CD4-positive, alpha-beta memory T cell (primary cell): Measurements from ENCODE around the gene TPD52L2. TPM values are rescaled to one million over a fixed set of nuclear protein-coding genes. Genes with fewer than 3 reads are reported as not detected.

ENCODE experiments used
- CTCF ChIA-PET: fragments of 350-600 bp; sonication (Branson Sonifier 250); formaldehyde crosslinking; loops from one replicate; lab custom pipeline; 2021; ENCODE audit warnings: inconsistent platforms; ENCODE audit not compliant: partially characterized antibody; lab: Charles Lee
- POLR2A ChIA-PET: fragments of 350-600 bp; sonication (Branson Sonifier 250); formaldehyde crosslinking; loops from one replicate; lab custom pipeline; 2021; ENCODE audit not compliant: partially characterized antibody; lab: Charles Lee
- DNase-seq, 5 donors: peaks; one replicate each; pipeline versions ENCODE4 v3.0.0 to v3.0.0-alpha.2; 2020 to 2022; ENCODE audit warnings: mixed read lengths in 1 of 5
- H3K27ac ChIP-seq: one replicate; pipeline ENCODE4 v1.7.0; 2013; ENCODE audit warnings: low read depth, low read length
- H3K27me3 ChIP-seq: 2 replicates; pipeline ENCODE4 v1.7.0; 2013; ENCODE audit warnings: mild to moderate bottlenecking, low read length, moderate library complexity; ENCODE audit not compliant: insufficient read depth
- H3K36me3 ChIP-seq: 2 replicates; pipeline ENCODE4 v1.7.0; 2013; ENCODE audit warnings: mild to moderate bottlenecking, low read length, moderate library complexity; ENCODE audit not compliant: insufficient read depth
- H3K4me1 ChIP-seq: 2 replicates; pipeline ENCODE4 v1.7.0; 2013; ENCODE audit warnings: mild to moderate bottlenecking, low read length, moderate library complexity; ENCODE audit not compliant: insufficient read depth
- H3K4me3 ChIP-seq, 2 donors: one replicate each; pipeline ENCODE4 v1.7.0; 2013; ENCODE audit warnings: low read length in 2 of 2, mild to moderate bottlenecking in 1 of 2
- H3K9me3 ChIP-seq, 2 donors: one replicate each; pipeline ENCODE4 v1.7.0; 2013; ENCODE audit warnings: low read length in 2 of 2, control low read depth in 1 of 2; ENCODE audit not compliant: control insufficient read depth in 1 of 2
- H3K27ac Mint-ChIP-seq, 7 donors: one replicate each; pipeline ENCODE4 v1.8.0; 2020 to 2021; ENCODE audit warnings: mixed read lengths in 7 of 7, mild to moderate bottlenecking in 6 of 7, inconsistent platforms in 3 of 7, moderate library complexity in 3 of 7
- H3K27me3 Mint-ChIP-seq, 2 donors: one replicate each; pipeline ENCODE4 v1.8.0; 2020 to 2021; ENCODE audit warnings: mixed read lengths in 2 of 2
- H3K36me3 Mint-ChIP-seq, 2 donors: one replicate each; pipeline ENCODE4 v1.8.0; 2020 to 2021; ENCODE audit warnings: mixed read lengths in 2 of 2, inconsistent platforms in 1 of 2, mild to moderate bottlenecking in 1 of 2
- H3K4me1 Mint-ChIP-seq, 4 donors: one replicate each; pipeline ENCODE4 v1.8.0; 2020 to 2021; ENCODE audit warnings: mixed read lengths in 4 of 4, mild to moderate bottlenecking in 1 of 4
- H3K4me3 Mint-ChIP-seq, 8 donors: one replicate each; pipeline ENCODE4 v1.8.0; 2020 to 2021; ENCODE audit warnings: mixed read lengths in 8 of 8, mild to moderate bottlenecking in 7 of 8, moderate library complexity in 6 of 8, inconsistent platforms in 3 of 8
- H3K9me3 Mint-ChIP-seq, 8 donors: one replicate each; pipeline ENCODE4 v1.8.0; 2020 to 2021; ENCODE audit warnings: mixed read lengths in 8 of 8, mild to moderate bottlenecking in 5 of 8, inconsistent platforms in 3 of 8, moderate library complexity in 1 of 8
- intact Hi-C: fragments of 100-400 bp; cut with micrococcal nuclease; formaldehyde crosslinking; loops from one replicate; pipeline ENCODE4 v1.15.1; 2023
- polyA plus RNA-seq, 2 donors: library from polyadenylated mRNA; unstranded; fragments of 300-500 nt; fragmentation: Illumina TruSeq; gene quantifications; one replicate each; pipeline ENCODE4 v1.2.3, GENCODE V29; 2021
- total RNA-seq, 2 experiments: library from RNA; stranded (reverse); gene quantifications; one replicate each; pipeline ENCODE4 v1.2.3, GENCODE V29; 2021

The TPD52L2 gene
- total and polyA plus RNA-seq, 4 experiments from 2014 or later, result 44.4 to 76.1 (median 55.6) TPM

DNA sequence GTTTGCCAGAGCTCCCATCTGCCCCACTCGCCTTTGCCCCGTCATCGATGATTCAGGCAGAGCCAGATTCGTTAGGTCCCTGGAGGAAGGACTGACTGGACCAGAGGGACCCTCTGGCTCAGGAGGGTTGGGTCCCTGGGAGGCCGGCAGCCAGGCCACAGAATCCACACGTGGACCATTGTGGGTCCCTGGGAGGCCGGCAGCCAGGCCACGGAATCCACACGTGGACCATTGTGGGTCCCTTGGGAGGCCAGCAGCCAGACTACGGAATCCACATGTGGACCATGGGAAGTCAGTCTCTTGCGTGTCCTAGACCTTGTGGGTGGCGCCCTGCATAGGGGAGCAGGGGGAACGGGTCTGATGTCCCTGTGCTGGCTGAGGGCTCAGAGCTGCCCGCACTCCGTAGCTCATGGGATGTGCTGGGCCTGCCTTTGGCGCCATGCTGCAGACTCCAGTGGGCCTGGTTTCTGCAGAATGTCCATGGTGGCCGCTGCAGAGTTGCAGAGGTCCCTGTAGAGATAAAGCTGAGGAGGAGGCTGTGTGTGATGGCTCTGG lies 67.6 kb downstream of the TPD52L2 start:
- Mint-ChIP-seq H3K27me3 (no peaks in the 10 kb centered on the region), H3K4me3 (no peak overlapping the region), H3K9me3 (no peaks in the 10 kb centered on the region), H3K36me3 (peaks cover 41 to 61% of the 10 kb centered on the region in 2 donors), H3K4me1 (peaks cover 0 to 11% (median 1%) of the 10 kb centered on the region in 4 donors), H3K27ac (no peak overlapping the region)
- no peak overlapping the region for H3K4me3 ChIP-seq
- no peaks in the 10 kb centered on the region for H3K27me3 ChIP-seq
- no peaks in the 10 kb centered on the region for H3K4me1 ChIP-seq
- POLR2A ChIA-PET, result no interaction called here
- intact Hi-C loops, result no loop called here
- H3K36me3 ChIP-seq, result peaks cover 76% of the 10 kb centered on the region
- no peaks in the 10 kb centered on the region for H3K9me3 ChIP-seq
- CTCF ChIA-PET, result no interaction called here
- no peak overlapping the region for H3K27ac ChIP-seq
- DNase-seq, result no peak

DNA sequence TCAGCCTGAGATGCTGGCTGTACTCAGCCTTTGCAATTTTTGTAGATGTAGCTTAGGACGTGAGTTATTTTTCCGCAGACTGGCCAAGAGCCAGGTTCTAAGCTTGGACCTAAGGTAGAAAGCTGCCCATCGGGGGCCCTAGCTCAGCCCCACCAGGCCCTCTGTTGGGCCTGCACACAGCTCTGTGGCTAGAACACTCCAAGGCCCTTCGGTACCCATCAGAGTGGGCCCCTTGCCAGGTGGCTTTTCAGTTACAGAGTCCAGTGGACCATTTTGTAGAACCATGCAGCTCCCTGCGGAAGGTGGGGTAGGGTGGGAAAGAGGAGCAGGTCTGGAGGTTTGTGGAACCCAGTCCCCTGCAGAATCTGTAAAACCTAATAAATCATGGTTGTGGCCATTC lies 68.6 kb downstream of the TPD52L2 start:
- POLR2A ChIA-PET, result interaction anchor here (2.0 kb wide), 1 partner anchor 69 kb away, joined by 5 read pairs; no protein-coding TSS in a partner anchor
- Mint-ChIP-seq H3K36me3 (peaks cover 33 to 57% of the 10 kb centered on the region in 2 donors), H3K9me3 (no peaks in the 10 kb centered on the region), H3K4me3 (no peak overlapping the region), H3K27ac (peak overlapping the region in 1 of 7 donors; percentile 43), H3K4me1 (peaks cover 0 to 11% (median under 1%) of the 10 kb centered on the region in 4 donors), H3K27me3 (no peaks in the 10 kb centered on the region)
- CTCF ChIA-PET, result interaction anchor here (1.1 kb wide), 1 partner anchor 24 kb away, joined by 4 read pairs; no protein-coding TSS in a partner anchor
- Histone ChIP-seq H3K9me3 (no peaks in the 10 kb centered on the region), H3K36me3 (peaks cover 69% of the 10 kb centered on the region), H3K4me3 (no peak overlapping the region), H3K4me1 (no peaks in the 10 kb centered on the region), H3K27ac (no peak overlapping the region), H3K27me3 (no peaks in the 10 kb centered on the region)
- intact Hi-C loops, result no loop called here
- DNase-seq, result no peak

DNA sequence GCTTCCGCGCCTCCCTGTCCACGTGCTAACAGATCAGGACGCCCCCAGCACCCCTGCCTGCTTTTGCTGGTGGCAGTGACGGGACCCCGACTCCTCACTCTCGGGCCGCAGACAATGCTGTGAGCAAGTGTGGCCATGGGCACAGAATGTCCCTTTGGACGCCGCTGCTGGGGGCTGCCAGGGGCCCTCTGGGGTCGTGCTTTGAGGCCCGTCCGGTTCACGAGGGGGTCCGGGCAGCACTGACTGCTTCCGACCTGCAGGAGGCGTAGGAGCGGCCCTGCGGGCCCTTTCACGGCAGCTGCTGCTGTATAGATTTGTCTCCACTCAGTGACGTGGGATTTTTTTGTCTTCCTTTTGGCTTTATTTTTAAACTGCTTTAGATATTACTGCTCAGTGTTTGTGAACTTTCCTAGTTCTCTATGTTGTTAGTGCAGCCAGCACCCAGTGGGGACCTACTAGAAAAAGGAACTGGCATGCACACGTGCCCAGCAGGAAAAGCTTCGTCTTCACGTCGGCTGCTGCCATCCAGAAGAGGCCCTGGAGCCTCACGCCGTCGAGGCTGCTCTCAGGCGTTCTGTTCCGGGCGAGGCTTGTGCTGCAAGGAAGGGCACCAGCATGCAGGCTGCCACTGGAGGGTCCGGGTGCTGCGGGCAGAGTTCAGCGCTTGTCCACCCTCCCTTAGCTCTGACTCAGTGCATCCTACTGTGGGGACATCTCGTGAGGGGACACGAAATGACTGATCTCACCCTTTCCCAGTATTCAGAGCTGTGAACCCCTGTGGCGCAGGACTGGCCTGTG lies 69.4 kb downstream of the TPD52L2 start:
- Histone ChIP-seq H3K4me3 (no peak overlapping the region), H3K4me1 (no peaks in the 10 kb centered on the region), H3K27ac (no peak overlapping the region), H3K27me3 (no peaks in the 10 kb centered on the region), H3K36me3 (peaks cover 63% of the 10 kb centered on the region), H3K9me3 (no peaks in the 10 kb centered on the region)
- CTCF ChIA-PET, result no interaction called here
- Mint-ChIP-seq H3K36me3 (peaks cover 30 to 51% of the 10 kb centered on the region in 2 donors), H3K4me1 (peaks cover 0 to 11% (median under 1%) of the 10 kb centered on the region in 4 donors), H3K27ac (peak overlapping the region in 1 of 7 donors; percentile 31), H3K4me3 (no peak overlapping the region), H3K27me3 (no peaks in the 10 kb centered on the region), H3K9me3 (no peaks in the 10 kb centered on the region)
- POLR2A ChIA-PET, result interaction anchor here (0.9 to 2.0 kb wide), 2 partner anchors 22 to 70 kb away, joined by 3 to 5 read pairs; partner anchors contain the start of gene UCKL1
- intact Hi-C loops, result no loop called here
- DNase-seq, result peak in 1 of 5 donors; percentile 37

DNA sequence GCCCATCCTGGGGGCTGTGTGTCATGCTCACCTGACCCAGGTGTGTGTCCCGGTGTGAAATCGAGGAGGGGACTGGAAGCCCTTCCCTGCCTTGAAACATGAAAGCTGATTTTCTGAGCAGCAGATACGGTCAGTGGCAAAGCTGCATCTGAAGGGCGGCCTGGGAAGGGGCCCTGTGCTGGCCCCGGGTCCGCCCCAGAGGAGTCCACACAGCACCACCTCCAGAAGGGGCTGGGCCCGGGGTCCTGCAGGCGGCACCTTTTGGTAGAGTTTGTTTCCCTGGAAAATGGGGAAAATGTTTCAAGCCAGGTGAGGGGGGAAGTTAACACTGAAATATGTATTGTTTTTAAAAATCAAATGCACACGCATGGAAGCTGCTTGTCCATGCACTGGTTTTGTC lies 70.4 kb downstream of the TPD52L2 start:
- H3K36me3 ChIP-seq, result peaks cover 60% of the 10 kb centered on the region
- H3K4me3 ChIP-seq, result no peak overlapping the region
- H3K27ac ChIP-seq, result no peak overlapping the region
- no peaks in the 10 kb centered on the region for H3K27me3 ChIP-seq
- Mint-ChIP-seq H3K4me3 (no peak overlapping the region), H3K27me3 (no peaks in the 10 kb centered on the region), H3K4me1 (peaks cover 0 to 11% (median 0%) of the 10 kb centered on the region in 4 donors), H3K36me3 (peaks cover 25 to 45% of the 10 kb centered on the region in 2 donors), H3K9me3 (no peaks in the 10 kb centered on the region), H3K27ac (peak overlapping the region in 2 of 7 donors; percentile 32 to 48)
- ChIA-PET POLR2A (interaction anchor here (2.0 kb wide), 1 partner anchor 71 kb away, joined by 5 read pairs; no protein-coding TSS in a partner anchor), CTCF (interaction anchor here (0.9 kb wide), 1 partner anchor 398 kb away, joined by 3 read pairs; the partner anchor contains the start of gene PTK6)
- no peaks in the 10 kb centered on the region for H3K9me3 ChIP-seq
- DNase-seq, result no peak
- H3K4me1 ChIP-seq, result no peaks in the 10 kb centered on the region
- intact Hi-C loops, result no loop called here

DNA sequence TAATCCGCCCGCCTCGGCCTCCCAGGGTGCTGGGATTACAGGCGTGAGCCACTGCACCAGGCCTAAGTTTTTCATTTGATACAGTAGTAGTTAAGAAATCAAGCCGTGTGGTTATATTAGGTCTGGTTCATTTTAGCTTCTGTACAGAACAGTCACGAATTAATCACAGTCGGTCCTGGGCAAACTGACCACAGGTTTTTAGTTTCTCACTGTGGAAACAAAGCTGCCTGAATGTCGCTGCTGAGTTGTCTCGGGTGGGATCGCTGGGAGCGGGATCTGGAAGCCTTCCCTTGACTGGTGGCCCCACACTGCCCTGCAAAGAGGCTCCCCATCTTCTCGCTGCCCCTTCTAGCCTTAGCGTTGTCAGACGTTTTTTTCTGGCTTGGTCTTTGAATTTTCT lies 72.5 kb downstream of the TPD52L2 start:
- Histone ChIP-seq H3K4me3 (no peak overlapping the region), H3K27ac (no peak overlapping the region), H3K9me3 (no peaks in the 10 kb centered on the region), H3K27me3 (no peaks in the 10 kb centered on the region), H3K4me1 (peaks cover 15% of the 10 kb centered on the region), H3K36me3 (peaks cover 48% of the 10 kb centered on the region)
- Mint-ChIP-seq H3K27ac (peak overlapping the region in 1 of 7 donors; percentile 57), H3K36me3 (peaks cover 26 to 41% of the 10 kb centered on the region in 2 donors), H3K4me3 (no peak overlapping the region), H3K9me3 (peaks cover 0 to 2% (median 0%) of the 10 kb centered on the region in 8 donors), H3K27me3 (no peaks in the 10 kb centered on the region), H3K4me1 (peaks cover 5 to 22% (median 13%) of the 10 kb centered on the region in 4 donors)
- no peak for DNase-seq
- POLR2A ChIA-PET, result interaction anchor here (1.0 kb wide), 1 partner anchor 19 kb away, joined by 3 read pairs; the partner anchor contains the start of gene UCKL1
- CTCF ChIA-PET, result no interaction called here
- intact Hi-C loops, result no loop called here

DNA sequence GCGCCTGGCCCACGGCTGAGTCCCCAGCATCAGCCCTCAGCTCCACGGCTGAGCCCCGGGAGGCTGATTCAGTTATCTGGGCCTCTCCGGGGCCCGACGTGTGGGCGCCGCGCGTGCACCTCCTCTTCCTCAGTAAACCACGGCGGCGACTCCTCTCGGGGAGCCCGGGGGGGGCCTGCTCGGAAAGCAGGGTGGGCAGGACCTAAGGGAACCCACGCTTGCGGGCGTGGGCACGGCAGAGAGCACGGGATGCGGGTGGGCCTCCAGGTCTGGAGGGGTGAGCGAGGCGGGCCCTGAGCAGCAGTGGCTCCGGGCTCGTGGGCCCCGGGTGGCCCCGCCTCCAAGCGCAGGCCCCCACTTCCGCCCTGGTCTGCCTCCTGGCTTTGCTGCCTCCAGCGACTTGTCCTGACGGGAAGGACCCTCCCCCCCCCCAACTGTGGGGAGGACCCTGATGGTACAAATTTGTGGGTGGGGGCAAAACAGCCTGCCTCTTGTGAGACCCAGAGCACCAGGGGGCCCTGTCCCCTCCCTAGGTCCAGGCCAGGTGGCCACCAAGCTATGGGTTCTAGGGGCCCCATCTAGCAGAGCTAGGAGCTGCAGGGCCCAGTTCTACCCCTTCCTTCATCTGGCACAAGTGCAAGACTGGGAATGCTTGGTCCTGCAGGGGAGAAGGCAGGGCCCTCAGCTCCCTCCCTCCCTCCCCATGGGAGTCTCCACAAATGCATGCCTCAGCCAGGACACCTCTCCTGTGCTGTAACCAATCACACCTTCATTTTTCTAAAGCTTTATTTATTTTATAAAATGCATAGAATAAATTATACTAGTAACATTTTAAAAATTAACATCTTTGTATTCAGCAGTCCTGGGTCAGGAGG lies 74.2 kb downstream of the TPD52L2 start:
- Mint-ChIP-seq H3K27ac (no peak overlapping the region), H3K27me3 (no peaks in the 10 kb centered on the region), H3K4me3 (no peak overlapping the region), H3K4me1 (peaks cover 5 to 22% (median 13%) of the 10 kb centered on the region in 4 donors), H3K36me3 (peaks cover 25 to 38% of the 10 kb centered on the region in 2 donors), H3K9me3 (peaks cover 0 to 2% (median 0%) of the 10 kb centered on the region in 8 donors)
- no peaks in the 10 kb centered on the region for H3K9me3 ChIP-seq
- CTCF ChIA-PET, result no interaction called here
- peaks cover 54% of the 10 kb centered on the region for H3K36me3 ChIP-seq
- no peak overlapping the region for H3K4me3 ChIP-seq
- H3K4me1 ChIP-seq, result peaks cover 24% of the 10 kb centered on the region
- no peak overlapping the region for H3K27ac ChIP-seq
- no peaks in the 10 kb centered on the region for H3K27me3 ChIP-seq
- intact Hi-C loops, result no loop called here
- POLR2A ChIA-PET, result interaction anchor here (0.7 to 2.7 kb wide), 2 partner anchors 9 to 17 kb away, joined by 3 to 8 read pairs; partner anchors contain the start of gene UCKL1
- DNase-seq, result peak in 1 of 5 donors; percentile 35
